ENCODE data around the gene ACY1. TPM values are rescaled to one million over a fixed set of nuclear protein-coding genes. Genes with fewer than 3 reads are reported as not detected.

The ACY1 gene
- total and polyA plus RNA-seq, 10 of the 15 experiments (the other 5 are each of a cell fraction or from before 2014, with no cell fraction given): 18.5 to 42.2 (median 27.8) TPM

GRCh38 chr3:51947215-51947900, 36.0 kb upstream of the ACY1 start (continued):
- TF ChIP-seq, protein P1, sequence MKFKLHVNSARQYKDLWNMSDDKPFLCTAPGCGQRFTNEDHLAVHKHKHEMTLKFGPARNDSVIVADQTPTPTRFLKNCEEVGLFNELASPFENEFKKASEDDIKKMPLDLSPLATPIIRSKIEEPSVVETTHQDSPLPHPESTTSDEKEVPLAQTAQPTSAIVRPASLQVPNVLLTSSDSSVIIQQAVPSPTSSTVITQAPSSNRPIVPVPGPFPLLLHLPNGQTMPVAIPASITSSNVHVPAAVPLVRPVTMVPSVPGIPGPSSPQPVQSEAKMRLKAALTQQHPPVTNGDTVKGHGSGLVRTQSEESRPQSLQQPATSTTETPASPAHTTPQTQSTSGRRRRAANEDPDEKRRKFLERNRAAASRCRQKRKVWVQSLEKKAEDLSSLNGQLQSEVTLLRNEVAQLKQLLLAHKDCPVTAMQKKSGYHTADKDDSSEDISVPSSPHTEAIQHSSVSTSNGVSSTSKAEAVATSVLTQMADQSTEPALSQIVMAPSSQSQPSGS (IDR thresholded peaks at IDR 0.05; ENCODE audit: low read length): no peak
- no peak for TF ChIP-seq KAT2A (conservative IDR thresholded peaks at IDR 0.05; ENCODE audit: control insufficient read depth, low read depth, low read length)

- in situ Hi-C loops (cut with MboI) (no loop called here), intact Hi-C loops (cut with micrococcal nuclease; ENCODE audit: unreplicated experiment) (no loop called here)
- TF ChIP-seq TAF1 (IDR thresholded peaks at IDR 0.05; ENCODE audit: borderline replicate concordance, low read depth, low read length): no peak
- TF ChIP-seq, protein P2, sequence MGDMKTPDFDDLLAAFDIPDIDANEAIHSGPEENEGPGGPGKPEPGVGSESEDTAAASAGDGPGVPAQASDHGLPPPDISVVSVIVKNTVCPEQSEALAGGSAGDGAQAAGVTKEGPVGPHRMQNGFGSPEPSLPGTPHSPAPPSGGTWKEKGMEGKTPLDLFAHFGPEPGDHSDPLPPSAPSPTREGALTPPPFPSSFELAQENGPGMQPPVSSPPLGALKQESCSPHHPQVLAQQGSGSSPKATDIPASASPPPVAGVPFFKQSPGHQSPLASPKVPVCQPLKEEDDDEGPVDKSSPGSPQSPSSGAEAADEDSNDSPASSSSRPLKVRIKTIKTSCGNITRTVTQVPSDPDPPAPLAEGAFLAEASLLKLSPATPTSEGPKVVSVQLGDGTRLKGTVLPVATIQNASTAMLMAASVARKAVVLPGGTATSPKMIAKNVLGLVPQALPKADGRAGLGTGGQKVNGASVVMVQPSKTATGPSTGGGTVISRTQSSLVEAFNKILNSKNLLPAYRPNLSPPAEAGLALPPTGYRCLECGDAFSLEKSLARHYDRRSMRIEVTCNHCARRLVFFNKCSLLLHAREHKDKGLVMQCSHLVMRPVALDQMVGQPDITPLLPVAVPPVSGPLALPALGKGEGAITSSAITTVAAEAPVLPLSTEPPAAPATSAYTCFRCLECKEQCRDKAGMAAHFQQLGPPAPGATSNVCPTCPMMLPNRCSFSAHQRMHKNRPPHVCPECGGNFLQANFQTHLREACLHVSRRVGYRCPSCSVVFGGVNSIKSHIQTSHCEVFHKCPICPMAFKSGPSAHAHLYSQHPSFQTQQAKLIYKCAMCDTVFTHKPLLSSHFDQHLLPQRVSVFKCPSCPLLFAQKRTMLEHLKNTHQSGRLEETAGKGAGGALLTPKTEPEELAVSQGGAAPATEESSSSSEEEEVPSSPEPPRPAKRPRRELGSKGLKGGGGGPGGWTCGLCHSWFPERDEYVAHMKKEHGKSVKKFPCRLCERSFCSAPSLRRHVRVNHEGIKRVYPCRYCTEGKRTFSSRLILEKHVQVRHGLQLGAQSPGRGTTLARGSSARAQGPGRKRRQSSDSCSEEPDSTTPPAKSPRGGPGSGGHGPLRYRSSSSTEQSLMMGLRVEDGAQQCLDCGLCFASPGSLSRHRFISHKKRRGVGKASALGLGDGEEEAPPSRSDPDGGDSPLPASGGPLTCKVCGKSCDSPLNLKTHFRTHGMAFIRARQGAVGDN (IDR thresholded peaks at IDR 0.05): no peak
- no peak for TF ChIP-seq DPF2 (IDR thresholded peaks at IDR 0.05)
- TF ChIP-seq CUX1 (IDR thresholded peaks at IDR 0.05; ENCODE audit: insufficient replicate concordance, low read depth, low read length): no peak
- TF ChIP-seq CEBPB (IDR thresholded peaks at IDR 0.05; ENCODE audit: borderline replicate concordance in 1 of 2, low read depth in 2 of 2, low read length in 2 of 2): no peak
- peaks cover 0 to 2% of the 10 kb centered on the region in 2 experiments; a peak in 1 of 4 replicates for H3K36me3 ChIP-seq (ENCODE audit: control insufficient read depth in 2 of 2, insufficient read depth in 2 of 2, low read length in 1 of 2)
- no peak for ATAC-seq
- H3K4me3 ChIP-seq: no peak overlapping the region
- no TSS peak for BruUV-seq (replicated peaks)
- ChIA-PET CTCF (no interaction called here), SMC1A (ENCODE audit: uncharacterized antibody, unreplicated experiment) (no interaction called here), POLR2A (no interaction called here), RAD21 (ENCODE audit: unreplicated experiment) (no interaction called here)
- H3K4me1 ChIP-seq (ENCODE audit: control insufficient read depth, insufficient read depth, low read length): peaks cover 4% of the 10 kb centered on the region; the same call in 1 of the 2 replicates
- H3K4me2 ChIP-seq (ENCODE audit: control insufficient read depth, insufficient read depth): no peak overlapping the region
- no peak overlapping the region for H3K27ac ChIP-seq (ENCODE audit: control insufficient read depth, insufficient read depth)
- H3K9ac ChIP-seq (ENCODE audit: control insufficient read depth, insufficient read depth, low read length): no peak overlapping the region
- H4K20me1 ChIP-seq (ENCODE audit: control insufficient read depth, insufficient read depth): no peaks in the 10 kb centered on the region
- WGBS (ENCODE audit: insufficient coverage, insufficient replicate concordance, low lambda C conversion rate, missing lambda C conversion rate): 91% methylated on average over 10 of the region's 10 CpGs
- no peak overlapping the region for H2AFZ ChIP-seq (ENCODE audit: control insufficient read depth, low read depth, low read length)
- no peak for FAIRE-seq
- no peaks in the 10 kb centered on the region for H3K9me3 ChIP-seq (replicated peaks; ENCODE audit: control insufficient read depth, insufficient read depth, low read length)
- no peaks in the 10 kb centered on the region for H3K79me2 ChIP-seq (ENCODE audit: control insufficient read depth, insufficient read depth, low read length)
- DNase-seq (ENCODE audit: low read depth, low spot score): no peak
- H3K27me3 ChIP-seq (replicated peaks in 1 of 2; ENCODE audit: control insufficient read depth in 2 of 2, insufficient read depth in 2 of 2, low read length in 1 of 2): no peaks in the 10 kb centered on the region
These were observed 35.2 kb upstream of the ACY1 start for GRCh38 chr3:51948016-51948580.

All from GM12878 (cell line).